ENCODE results near the gene DPF3.

The DPF3 gene

DNA sequence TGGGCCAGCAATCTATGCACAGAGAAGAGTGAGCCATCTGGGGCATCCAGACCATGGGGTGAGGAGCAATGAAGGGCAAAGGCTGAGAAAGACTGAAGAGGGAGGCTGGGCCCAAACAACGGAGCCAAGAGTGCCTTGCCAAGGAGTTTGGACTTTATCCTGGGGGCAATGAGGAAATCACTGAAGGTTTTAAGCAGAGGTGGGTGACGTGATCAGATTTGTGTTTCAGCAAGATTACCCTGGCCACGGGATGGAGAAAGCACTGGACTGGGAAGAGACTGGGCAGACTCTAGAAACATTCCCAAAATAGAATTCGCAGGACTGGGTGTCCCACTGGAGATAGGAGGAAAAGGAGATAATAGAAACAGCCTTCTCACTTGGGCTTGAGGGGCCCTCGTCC is 65.3 kb downstream of the DPF3 start:
- H3K4ac ChIP-seq (ENCODE audit: low read depth, low read length): no peak overlapping the region
- no peak overlapping the region for H4K8ac ChIP-seq (ENCODE audit: low read depth, low read length)
- no peaks in the 10 kb centered on the region for H3K27me3 ChIP-seq (ENCODE audit: insufficient read depth, low read length)
- H3K23ac ChIP-seq (ENCODE audit: low read length): no peak overlapping the region
- no peaks in the 10 kb centered on the region for H3K79me1 ChIP-seq (ENCODE audit: low read length)
- H3K9ac ChIP-seq (ENCODE audit: low read length): no peak overlapping the region
- H3K4me1 ChIP-seq (ENCODE audit: control insufficient read depth in 1 of 2, insufficient read depth in 2 of 2, low read length in 2 of 2): peaks cover 6 to 8% of the 10 kb centered on the region in 2 experiments
- H2AFZ ChIP-seq (ENCODE audit: insufficient read depth, low read length, poor library complexity): no peak overlapping the region
- no peak overlapping the region for H3K27ac ChIP-seq (ENCODE audit: low read depth, low read length)
- no peak overlapping the region for H3K18ac ChIP-seq (ENCODE audit: low read length)
- no peaks in the 10 kb centered on the region for H3K9me3 ChIP-seq (ENCODE audit: insufficient read depth, low read depth, low read length)
- H3K79me2 ChIP-seq (ENCODE audit: control insufficient read depth, insufficient read depth, low read length, poor library complexity): no peaks in the 10 kb centered on the region
- DNase-seq: no peak
- H3K14ac ChIP-seq (ENCODE audit: low read length): no peak overlapping the region
- H2BK120ac ChIP-seq (ENCODE audit: insufficient read depth, low read length, poor library complexity): no peak overlapping the region
- no peak overlapping the region for H4K12ac ChIP-seq (ENCODE audit: low read depth, low read length)
- no peak overlapping the region for H2BK5ac ChIP-seq (ENCODE audit: low read depth, low read length, poor library complexity)
- H3K4me2 ChIP-seq (ENCODE audit: low read length): no peak overlapping the region
- no CpG with 5 or more reads among the region's 5 CpGs for WGBS (ENCODE audit: extremely low coverage, insufficient coverage, insufficient read length)
- H2AK5ac ChIP-seq (ENCODE audit: low read length): no peak overlapping the region
- no peaks in the 10 kb centered on the region for H3K36me3 ChIP-seq (ENCODE audit: control insufficient read depth in 1 of 2, insufficient read depth in 2 of 2, low read length in 2 of 2)
- H2BK12ac ChIP-seq (ENCODE audit: low read length): no peak overlapping the region
- no peak overlapping the region for H4K91ac ChIP-seq (ENCODE audit: low read depth, low read length)
- no peak overlapping the region for H3K4me3 ChIP-seq (ENCODE audit: low read depth, low read length)

DNA sequence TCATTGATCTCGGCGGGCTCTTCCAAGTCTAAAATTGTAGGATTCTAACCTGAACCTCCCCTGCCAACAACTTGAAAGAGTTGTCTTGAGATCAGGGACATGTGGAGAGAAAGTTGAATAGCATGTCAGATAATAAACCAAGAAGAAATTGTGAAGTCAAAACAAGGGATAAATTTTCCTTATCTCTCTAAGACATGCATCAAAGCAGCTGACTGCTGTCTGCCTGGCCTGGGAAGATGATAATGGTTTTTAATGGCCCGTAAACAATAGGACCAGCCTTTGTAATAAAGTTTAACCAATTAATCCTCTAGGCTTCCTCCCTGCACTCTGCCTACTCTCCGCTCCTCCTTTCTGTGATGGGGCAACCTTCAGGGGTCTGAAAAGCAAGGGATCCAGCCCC is 67.9 kb downstream of the DPF3 start:
- no peak overlapping the region for H3K4me3 ChIP-seq (ENCODE audit: low read depth, low read length)
- no peak overlapping the region for H3K14ac ChIP-seq (ENCODE audit: low read length)
- H3K4me2 ChIP-seq (ENCODE audit: low read length): no peak overlapping the region
- no peak overlapping the region for H4K91ac ChIP-seq (ENCODE audit: low read depth, low read length)
- H3K79me1 ChIP-seq (ENCODE audit: low read length): peaks cover 2% of the 10 kb centered on the region
- H3K79me2 ChIP-seq (ENCODE audit: control insufficient read depth, insufficient read depth, low read length, poor library complexity): no peaks in the 10 kb centered on the region
- no peak overlapping the region for H3K27ac ChIP-seq (ENCODE audit: low read depth, low read length)
- DNase-seq: no peak
- no peak overlapping the region for H2BK120ac ChIP-seq (ENCODE audit: insufficient read depth, low read length, poor library complexity)
- H3K27me3 ChIP-seq (ENCODE audit: insufficient read depth, low read length): no peaks in the 10 kb centered on the region
- H3K4me1 ChIP-seq (ENCODE audit: control insufficient read depth in 1 of 2, insufficient read depth in 2 of 2, low read length in 2 of 2): peaks cover 6 to 8% of the 10 kb centered on the region in 2 experiments
- H3K9me3 ChIP-seq (ENCODE audit: insufficient read depth, low read depth, low read length): no peaks in the 10 kb centered on the region
- H3K18ac ChIP-seq (ENCODE audit: low read length): no peak overlapping the region
- H3K9ac ChIP-seq (ENCODE audit: low read length): no peak overlapping the region
- no peak overlapping the region for H4K8ac ChIP-seq (ENCODE audit: low read depth, low read length)
- no peak overlapping the region for H2AK5ac ChIP-seq (ENCODE audit: low read length)
- no peaks in the 10 kb centered on the region for H3K36me3 ChIP-seq (ENCODE audit: control insufficient read depth in 1 of 2, insufficient read depth in 2 of 2, low read length in 2 of 2)
- H2BK12ac ChIP-seq (ENCODE audit: low read length): no peak overlapping the region
- H4K12ac ChIP-seq (ENCODE audit: low read depth, low read length): no peak overlapping the region
- no peak overlapping the region for H3K4ac ChIP-seq (ENCODE audit: low read depth, low read length)
- no peak overlapping the region for H2AFZ ChIP-seq (ENCODE audit: insufficient read depth, low read length, poor library complexity)
- WGBS (ENCODE audit: extremely low coverage, insufficient coverage, insufficient read length): no CpG with 5 or more reads among the region's 4 CpGs
- H2BK5ac ChIP-seq (ENCODE audit: low read depth, low read length, poor library complexity): no peak overlapping the region
- no peak overlapping the region for H3K23ac ChIP-seq (ENCODE audit: low read length)

DNA sequence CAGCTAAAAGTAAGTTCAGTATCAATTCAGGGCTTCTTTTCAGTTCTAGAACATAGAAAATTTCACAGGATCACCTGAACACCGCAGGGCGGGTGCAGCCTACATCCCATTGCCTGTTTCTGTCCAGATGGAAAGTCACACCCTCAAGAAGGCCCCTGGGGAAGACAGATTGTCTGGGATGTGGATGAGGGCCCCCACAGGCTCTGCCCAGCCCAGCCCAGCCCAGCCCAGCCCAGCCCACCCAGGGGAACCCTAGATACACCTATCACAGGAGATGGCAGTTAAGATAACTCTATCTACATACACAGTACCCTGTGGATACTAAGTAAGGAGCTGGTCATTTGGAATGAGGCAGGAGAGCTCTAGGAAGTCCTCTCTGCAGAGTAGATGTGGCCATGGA is 68.4 kb downstream of the DPF3 start:
- Histone ChIP-seq H3K4me3 (ENCODE audit: low read depth, low read length) (no peak overlapping the region), H3K27me3 (ENCODE audit: insufficient read depth, low read length) (no peaks in the 10 kb centered on the region), H3K9ac (ENCODE audit: low read length) (no peak overlapping the region), H4K8ac (ENCODE audit: low read depth, low read length) (no peak overlapping the region), H2AK5ac (ENCODE audit: low read length) (no peak overlapping the region), H3K9me3 (ENCODE audit: insufficient read depth, low read depth, low read length) (no peaks in the 10 kb centered on the region), H3K4me2 (ENCODE audit: low read length) (no peak overlapping the region), H4K12ac (ENCODE audit: low read depth, low read length) (no peak overlapping the region), H2BK12ac (ENCODE audit: low read length) (no peak overlapping the region), H2BK5ac (ENCODE audit: low read depth, low read length, poor library complexity) (no peak overlapping the region), H4K91ac (ENCODE audit: low read depth, low read length) (no peak overlapping the region), H3K18ac (ENCODE audit: low read length) (no peak overlapping the region), H3K36me3 (ENCODE audit: control insufficient read depth in 1 of 2, insufficient read depth in 2 of 2, low read length in 2 of 2) (no peaks in the 10 kb centered on the region), H3K23ac (ENCODE audit: low read length) (no peak overlapping the region), H2BK120ac (ENCODE audit: insufficient read depth, low read length, poor library complexity) (no peak overlapping the region), H3K4me1 (ENCODE audit: control insufficient read depth in 1 of 2, insufficient read depth in 2 of 2, low read length in 2 of 2) (peaks cover 6 to 8% of the 10 kb centered on the region in 2 experiments), H3K14ac (ENCODE audit: low read length) (no peak overlapping the region), H3K79me2 (ENCODE audit: control insufficient read depth, insufficient read depth, low read length, poor library complexity) (no peaks in the 10 kb centered on the region), H2AFZ (ENCODE audit: insufficient read depth, low read length, poor library complexity) (no peak overlapping the region), H3K27ac (ENCODE audit: low read depth, low read length) (no peak overlapping the region), H3K79me1 (ENCODE audit: low read length) (peaks cover 2% of the 10 kb centered on the region), H3K4ac (ENCODE audit: low read depth, low read length) (no peak overlapping the region)
- no CpG with 5 or more reads among the region's 2 CpGs for WGBS (ENCODE audit: extremely low coverage, insufficient coverage, insufficient read length)
- no peak for DNase-seq

DNA sequence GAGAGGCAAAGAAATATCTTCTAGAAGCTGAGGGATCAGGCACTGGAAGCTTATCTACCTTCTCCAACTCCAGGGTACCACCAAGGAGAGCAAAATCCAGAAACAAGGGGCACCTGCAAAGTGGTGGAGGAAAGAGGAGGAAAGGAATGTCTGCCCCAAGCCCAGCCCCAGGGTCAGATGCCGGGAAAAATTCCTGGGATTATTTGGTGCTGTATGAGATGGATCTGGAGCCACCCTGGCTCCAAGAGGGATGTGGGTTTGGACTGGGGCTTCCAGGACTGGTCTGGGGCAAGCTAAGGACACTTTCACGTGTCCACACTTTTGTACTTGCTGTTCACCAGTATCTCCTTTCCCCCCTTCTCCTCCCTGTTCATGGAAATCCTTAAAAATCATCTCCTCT is 69.8 kb downstream of the DPF3 start:
- H3K23ac ChIP-seq (ENCODE audit: low read length): no peak overlapping the region
- H3K4me2 ChIP-seq (ENCODE audit: low read length): no peak overlapping the region
- no peak overlapping the region for H2BK12ac ChIP-seq (ENCODE audit: low read length)
- no peak overlapping the region for H4K12ac ChIP-seq (ENCODE audit: low read depth, low read length)
- H3K4me1 ChIP-seq (ENCODE audit: control insufficient read depth in 1 of 2, insufficient read depth in 2 of 2, low read length in 2 of 2): peaks cover 6 to 8% of the 10 kb centered on the region in 2 experiments
- no peak overlapping the region for H3K4ac ChIP-seq (ENCODE audit: low read depth, low read length)
- H3K36me3 ChIP-seq (ENCODE audit: control insufficient read depth in 1 of 2, insufficient read depth in 2 of 2, low read length in 2 of 2): no peaks in the 10 kb centered on the region
- H3K14ac ChIP-seq (ENCODE audit: low read length): no peak overlapping the region
- H4K91ac ChIP-seq (ENCODE audit: low read depth, low read length): no peak overlapping the region
- no peak overlapping the region for H3K9ac ChIP-seq (ENCODE audit: low read length)
- no peak overlapping the region for H2BK5ac ChIP-seq (ENCODE audit: low read depth, low read length, poor library complexity)
- no peak overlapping the region for H3K18ac ChIP-seq (ENCODE audit: low read length)
- no peaks in the 10 kb centered on the region for H3K79me2 ChIP-seq (ENCODE audit: control insufficient read depth, insufficient read depth, low read length, poor library complexity)
- no peak overlapping the region for H2AK5ac ChIP-seq (ENCODE audit: low read length)
- no peak overlapping the region for H3K4me3 ChIP-seq (ENCODE audit: low read depth, low read length)
- H3K27ac ChIP-seq (ENCODE audit: low read depth, low read length): peak overlapping the region; percentile 27
- WGBS (ENCODE audit: extremely low coverage, insufficient coverage, insufficient read length): no CpG with 5 or more reads among the region's 2 CpGs
- peaks cover 2% of the 10 kb centered on the region for H3K79me1 ChIP-seq (ENCODE audit: low read length)
- H4K8ac ChIP-seq (ENCODE audit: low read depth, low read length): no peak overlapping the region
- no peaks in the 10 kb centered on the region for H3K9me3 ChIP-seq (ENCODE audit: insufficient read depth, low read depth, low read length)
- H2BK120ac ChIP-seq (ENCODE audit: insufficient read depth, low read length, poor library complexity): no peak overlapping the region
- no peaks in the 10 kb centered on the region for H3K27me3 ChIP-seq (ENCODE audit: insufficient read depth, low read length)
- peak; percentile 82 to 88 for DNase-seq
- H2AFZ ChIP-seq (ENCODE audit: insufficient read depth, low read length, poor library complexity): peak overlapping the region; percentile 70

Measured in trophoblast cell (in vitro differentiated cells and primary cell).